Stimulated activated CD8-positive, alpha-beta memory T cell treated with anti-CD3 and anti-CD28 coated beads, Interleukin-7, amount 100 ng/mL, for 4 hours (primary cell): Measurements from ENCODE around the gene AOPEP.

ENCODE experiments used
- DNase-seq, 2 donors: peaks; one replicate each; pipeline ENCODE4 v3.0.0-alpha.2; 2020; ENCODE audit warnings: low read depth in 2 of 2

Gene AOPEP

DNA sequence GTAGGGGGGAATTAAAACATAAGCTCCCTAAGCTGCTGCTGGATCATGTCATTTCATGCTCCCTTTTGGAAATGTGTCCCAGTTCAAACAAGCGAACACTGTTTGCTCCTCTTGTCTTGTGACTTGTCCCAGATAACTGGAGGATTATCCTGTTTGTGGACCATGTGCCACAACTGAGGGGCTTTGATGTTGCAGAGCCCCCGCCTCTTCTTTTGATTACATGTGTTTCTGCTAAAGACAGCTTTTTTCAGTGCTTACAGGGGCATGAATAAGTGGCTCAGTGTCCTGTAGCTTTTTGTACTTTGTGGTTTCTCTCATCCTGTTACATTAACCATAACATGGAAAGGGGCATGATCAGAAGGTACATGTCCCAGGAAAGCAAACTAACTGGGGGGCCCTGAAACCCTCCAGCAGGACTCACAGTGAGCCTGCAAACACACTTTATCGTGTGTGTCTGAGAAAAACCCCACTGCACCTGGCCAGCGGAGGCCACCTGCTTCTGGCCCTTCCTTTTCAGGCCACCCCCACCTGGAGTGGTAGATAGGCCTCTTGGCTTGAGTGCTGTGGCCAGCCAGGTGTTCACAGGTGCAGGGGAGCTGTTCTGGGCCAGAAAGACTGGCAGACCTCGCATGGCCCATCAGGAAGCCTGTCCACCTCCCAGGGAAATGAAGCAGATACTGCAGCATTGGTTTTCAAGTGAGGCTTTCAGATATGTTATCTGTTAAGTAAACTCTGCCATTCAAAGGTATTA, 305.4 kb downstream of the AOPEP start:
- DNase-seq, result no peak

DNA sequence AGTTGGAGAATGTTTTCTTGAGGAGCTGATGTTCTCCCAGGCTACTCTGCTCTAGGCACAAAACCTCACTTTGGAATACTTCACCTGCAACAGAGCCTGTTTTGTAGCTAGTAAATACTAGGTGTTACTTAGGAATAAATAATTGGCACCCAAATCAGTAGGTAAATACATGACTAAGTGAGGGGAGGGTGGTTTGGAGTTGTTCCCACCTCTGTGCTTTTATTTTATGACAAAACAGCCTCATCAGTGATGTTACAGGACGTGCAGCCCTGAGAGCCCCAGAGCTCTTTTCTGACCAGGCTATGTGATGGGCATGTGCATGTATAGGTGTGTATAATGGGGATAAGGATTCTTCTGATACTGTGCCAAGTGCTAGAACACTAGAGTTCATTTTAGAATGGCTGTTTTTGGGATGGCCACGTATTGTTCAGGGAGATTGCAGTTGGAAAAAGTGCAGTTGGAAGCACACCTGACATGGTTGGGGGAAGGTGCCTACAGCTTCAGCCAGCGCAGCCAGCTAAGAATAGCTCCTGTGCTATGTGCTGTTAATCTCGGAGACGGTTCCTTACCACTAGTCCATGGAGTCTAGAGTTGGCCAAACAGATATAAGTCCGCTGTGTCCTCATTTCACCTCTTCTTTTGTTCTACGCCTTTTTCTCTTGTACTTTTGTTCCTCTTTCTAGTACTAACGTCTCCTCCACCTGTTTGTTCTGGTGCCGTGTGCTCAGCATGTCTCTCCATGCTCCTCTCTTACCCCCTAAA, 306.3 kb downstream of the AOPEP start:
- DNase-seq, result no peak

- no peak for DNase-seq
Observed at GRCh38 chr9:95035846-95036245, 309.3 kb downstream of the AOPEP start.

- DNase-seq, result no peak
Observed at GRCh38 chr9:95036676-95037075, 310.2 kb downstream of the AOPEP start.

DNA sequence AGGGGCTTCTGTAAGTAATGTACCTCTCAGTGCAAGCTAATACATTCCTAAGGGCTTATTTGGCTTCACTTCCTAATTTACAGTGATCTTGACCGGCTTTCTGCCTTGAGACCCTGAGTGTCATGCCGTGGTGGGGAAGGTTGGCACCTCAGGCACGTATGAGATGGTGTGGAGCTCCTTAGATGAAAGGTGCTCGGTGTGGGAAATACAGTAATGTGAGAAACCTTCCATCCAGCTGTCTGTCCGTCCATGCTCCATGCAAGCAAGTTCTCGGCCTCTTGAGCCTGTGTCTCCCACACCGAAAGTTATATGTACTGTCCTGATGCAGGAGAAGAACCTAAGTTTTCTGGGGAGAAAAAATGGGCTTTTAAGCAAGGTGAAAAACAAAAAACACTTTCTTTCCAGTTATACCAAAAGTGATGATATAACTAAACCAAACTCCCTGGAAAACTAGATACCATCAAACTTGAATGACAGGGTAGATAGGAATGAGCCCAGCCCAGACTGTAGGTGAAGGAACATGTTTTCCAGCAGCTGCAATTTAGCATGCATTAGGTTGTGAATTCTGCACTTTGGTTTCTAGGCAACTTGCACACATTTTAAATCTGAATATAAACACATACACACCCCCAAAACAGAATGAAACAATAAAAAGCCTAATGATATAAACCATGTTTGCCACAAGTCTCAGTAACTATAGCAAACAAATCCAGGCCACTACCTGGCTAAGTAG, 311.5 kb downstream of the AOPEP start:
- DNase-seq, result no peak

GRCh38 chr9:95038666-95039065, 312.2 kb downstream of the AOPEP start:
- no peak for DNase-seq

DNA sequence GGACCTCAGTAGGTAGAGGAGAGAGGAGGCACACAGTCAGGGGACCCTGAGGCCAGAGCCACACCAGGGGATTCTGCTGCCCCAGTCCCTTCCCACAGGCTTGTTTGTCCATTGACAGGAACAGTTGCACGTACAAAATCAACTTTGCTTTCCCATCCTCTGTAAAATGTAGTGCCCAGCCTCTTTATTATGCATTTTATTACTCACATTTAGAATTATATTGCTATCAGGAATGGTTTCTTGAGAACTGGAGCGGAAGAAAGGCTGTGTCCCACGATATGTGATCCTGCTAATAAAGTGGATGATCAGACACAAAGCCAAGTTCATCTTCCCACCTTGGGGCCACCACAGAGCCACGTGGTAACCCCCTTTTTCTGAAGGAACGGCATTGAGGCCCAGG, 313.6 kb downstream of the AOPEP start:
- no peak for DNase-seq

DNA sequence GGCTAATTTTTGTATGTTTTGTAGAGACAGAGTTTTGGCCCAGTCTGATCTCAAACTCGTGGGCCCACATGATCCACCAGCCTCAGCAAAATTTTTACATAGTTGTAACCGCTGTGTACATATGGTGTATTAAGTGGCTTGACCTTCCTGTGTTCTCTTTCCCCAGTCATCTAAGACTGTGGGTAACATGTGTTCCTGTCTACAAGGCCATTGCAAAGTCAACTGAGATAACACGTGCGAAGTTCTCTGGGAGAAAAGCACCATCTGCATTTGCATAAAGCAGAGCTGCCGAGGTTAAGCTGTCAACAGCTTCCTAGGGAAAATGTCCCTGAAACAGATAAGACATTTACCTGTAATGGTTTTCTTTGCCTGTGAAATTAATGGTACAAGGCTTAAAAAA, 317.3 kb downstream of the AOPEP start:
- no peak for DNase-seq

GRCh38 chr9:95044731-95045508, 318.4 kb downstream of the AOPEP start:
- no peak for DNase-seq

- no peak for DNase-seq
Observed at GRCh38 chr9:95045751-95046150, 319.3 kb downstream of the AOPEP start.

DNA sequence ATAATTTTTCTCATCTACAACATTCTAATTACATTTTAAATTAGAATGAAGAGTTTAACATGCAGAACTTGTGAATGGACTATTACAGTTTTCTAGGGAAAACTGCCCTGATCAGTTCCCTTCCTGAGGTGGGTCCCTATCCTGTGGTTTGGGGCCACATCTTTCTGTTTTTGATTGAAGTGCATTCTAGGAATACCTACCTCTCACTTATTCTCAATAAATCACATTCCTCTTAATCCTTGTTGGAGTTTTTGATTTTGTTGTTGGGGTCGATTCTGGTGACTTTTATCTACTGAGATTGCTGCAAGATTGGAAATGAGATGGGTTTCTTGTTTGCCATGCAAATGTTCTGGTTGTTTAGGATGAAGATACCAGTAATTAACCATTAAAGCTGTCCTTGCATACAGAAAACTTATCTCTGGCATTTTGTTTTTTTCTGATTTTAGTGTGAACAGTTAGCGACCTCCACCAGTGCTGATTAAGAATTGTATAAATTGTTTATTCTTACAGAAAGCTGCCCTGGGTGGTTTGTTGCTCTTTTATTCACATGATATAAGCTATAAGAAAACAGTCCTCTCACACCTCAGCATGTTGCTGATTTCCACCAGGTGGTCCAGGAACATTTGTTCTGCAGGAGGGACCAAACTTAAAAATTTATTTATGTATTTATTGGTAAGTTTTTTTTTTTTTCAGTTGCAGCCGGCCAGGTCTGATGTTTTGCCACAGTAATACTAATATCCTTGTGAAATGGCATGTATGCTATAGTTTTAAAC, 321.1 kb downstream of the AOPEP start:
- DNase-seq, result no peak

GRCh38 chr9:95048225-95049087, 322.0 kb downstream of the AOPEP start:
- peak; percentile 12 to 39 for DNase-seq

DNA sequence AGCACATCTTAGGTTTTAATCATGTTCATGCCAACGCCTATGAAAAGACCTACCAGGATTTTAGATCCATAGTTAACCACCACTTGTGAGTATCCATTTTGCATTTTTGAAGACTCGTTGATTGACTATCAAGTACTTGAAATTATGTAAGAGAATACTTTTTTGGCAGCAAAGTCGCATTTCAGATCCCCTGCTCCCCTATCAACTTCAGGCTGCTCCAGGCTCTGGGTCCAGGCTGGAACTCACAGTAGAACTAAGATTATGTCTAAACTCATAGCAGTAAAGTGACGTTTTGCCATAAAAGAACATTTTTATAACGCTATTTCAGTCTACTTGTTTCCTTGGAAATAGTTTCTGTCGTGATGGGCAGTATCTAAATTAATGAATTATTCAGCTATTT, 323.3 kb downstream of the AOPEP start:
- DNase-seq, result no peak

- DNase-seq, result no peak
Observed at GRCh38 chr9:95053611-95054570, 327.4 kb downstream of the AOPEP start.

DNA sequence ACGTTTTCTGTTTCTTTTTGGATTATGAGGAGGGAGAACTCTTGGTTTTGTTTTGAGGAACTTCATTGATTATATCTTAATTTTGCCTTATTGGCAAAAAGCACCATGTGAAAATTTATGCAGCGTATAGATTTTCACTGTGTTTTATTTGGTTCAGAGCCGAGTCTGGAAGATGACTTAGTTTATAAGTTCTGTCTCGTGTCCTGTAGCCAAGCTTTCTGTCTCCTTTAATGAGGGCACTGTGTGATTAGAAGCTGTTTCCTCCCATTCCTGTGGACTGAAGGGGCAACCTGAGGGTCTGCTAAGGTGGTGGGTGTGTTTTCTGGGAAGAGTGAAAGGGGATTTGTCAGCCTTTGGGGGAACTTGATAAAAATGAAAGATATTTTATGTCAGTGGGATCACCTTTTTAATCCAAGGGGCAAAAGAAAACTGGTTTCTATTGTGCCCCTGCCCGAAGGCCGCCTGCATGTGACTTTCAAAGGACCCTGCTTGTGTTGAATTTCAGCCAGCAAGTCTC, 328.9 kb downstream of the AOPEP start:
- no peak for DNase-seq

DNA sequence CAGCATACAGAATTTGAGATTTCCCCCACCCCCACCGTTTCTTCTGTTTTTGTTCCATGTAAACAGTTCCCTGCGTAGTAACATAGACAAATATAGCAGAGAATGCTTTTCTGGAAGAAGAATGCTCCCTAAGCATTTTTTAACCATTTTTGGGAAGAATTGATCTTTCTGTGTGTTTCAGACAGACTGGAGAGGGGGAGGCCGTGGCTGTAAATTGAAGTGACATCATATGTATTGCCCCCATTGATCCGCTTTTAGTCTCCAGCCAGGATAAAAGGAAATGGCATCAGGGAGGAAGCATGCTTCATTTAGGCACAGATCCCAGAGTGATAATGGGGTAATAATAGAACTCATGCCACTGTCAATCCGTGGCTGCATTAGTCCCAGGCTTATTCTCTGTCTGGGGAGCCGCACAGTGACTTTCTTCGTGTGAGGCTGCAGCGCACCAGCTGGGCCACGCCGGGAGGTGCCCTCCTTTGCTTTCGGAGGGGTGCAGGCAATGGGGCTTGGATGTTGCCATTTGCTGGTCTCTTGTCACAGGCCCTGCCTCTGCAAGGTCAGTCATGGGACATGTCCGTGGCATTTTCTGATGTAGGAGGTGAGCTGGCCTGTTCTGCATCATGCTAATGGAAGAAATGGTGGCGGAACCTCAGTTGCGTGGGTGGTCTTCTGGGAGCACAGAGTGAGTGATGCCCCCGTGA, 329.5 kb downstream of the AOPEP start:
- DNase-seq, result no peak

- DNase-seq, result no peak
Observed at GRCh38 chr9:95057101-95057500, 330.6 kb downstream of the AOPEP start.
